ENCODE measurements around the gene TMEM120B.

The TMEM120B gene

GRCh38 chr12:121797937-121798786 lies 85.6 kb downstream of the TMEM120B start (continued):
- peak; percentile 85 for TF ChIP-seq BCL11A (tag by site-specific recombination; IDR thresholded peaks at IDR 0.05; ENCODE audit: low read depth)
- TF ChIP-seq, protein P1, sequence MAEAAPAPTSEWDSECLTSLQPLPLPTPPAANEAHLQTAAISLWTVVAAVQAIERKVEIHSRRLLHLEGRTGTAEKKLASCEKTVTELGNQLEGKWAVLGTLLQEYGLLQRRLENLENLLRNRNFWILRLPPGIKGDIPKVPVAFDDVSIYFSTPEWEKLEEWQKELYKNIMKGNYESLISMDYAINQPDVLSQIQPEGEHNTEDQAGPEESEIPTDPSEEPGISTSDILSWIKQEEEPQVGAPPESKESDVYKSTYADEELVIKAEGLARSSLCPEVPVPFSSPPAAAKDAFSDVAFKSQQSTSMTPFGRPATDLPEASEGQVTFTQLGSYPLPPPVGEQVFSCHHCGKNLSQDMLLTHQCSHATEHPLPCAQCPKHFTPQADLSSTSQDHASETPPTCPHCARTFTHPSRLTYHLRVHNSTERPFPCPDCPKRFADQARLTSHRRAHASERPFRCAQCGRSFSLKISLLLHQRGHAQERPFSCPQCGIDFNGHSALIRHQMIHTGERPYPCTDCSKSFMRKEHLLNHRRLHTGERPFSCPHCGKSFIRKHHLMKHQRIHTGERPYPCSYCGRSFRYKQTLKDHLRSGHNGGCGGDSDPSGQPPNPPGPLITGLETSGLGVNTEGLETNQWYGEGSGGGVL (tag by site-specific recombination; IDR thresholded peaks at IDR 0.05) = peak; percentile 78
- TF ChIP-seq, protein P2, sequence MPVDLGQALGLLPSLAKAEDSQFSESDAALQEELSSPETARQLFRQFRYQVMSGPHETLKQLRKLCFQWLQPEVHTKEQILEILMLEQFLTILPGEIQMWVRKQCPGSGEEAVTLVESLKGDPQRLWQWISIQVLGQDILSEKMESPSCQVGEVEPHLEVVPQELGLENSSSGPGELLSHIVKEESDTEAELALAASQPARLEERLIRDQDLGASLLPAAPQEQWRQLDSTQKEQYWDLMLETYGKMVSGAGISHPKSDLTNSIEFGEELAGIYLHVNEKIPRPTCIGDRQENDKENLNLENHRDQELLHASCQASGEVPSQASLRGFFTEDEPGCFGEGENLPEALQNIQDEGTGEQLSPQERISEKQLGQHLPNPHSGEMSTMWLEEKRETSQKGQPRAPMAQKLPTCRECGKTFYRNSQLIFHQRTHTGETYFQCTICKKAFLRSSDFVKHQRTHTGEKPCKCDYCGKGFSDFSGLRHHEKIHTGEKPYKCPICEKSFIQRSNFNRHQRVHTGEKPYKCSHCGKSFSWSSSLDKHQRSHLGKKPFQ (tag by site-specific recombination; IDR thresholded peaks at IDR 0.05) = 0 out of 2 replicates have a peak, but pooled peaks have one; percentile 53
- no peak; the same call in 1 of the 2 replicates for TF ChIP-seq ZFP37 (tag by site-specific recombination; IDR thresholded peaks at IDR 0.05)
- TF ChIP-seq BCL11B (tag by site-specific recombination; IDR thresholded peaks at IDR 0.05; ENCODE audit: low read depth) = peak; percentile 84
- peak; percentile 91 for TF ChIP-seq SP7 (tag by site-specific recombination; IDR thresholded peaks at IDR 0.05)
- no peak for TF ChIP-seq ZNF239 (tag by site-specific recombination; IDR thresholded peaks at IDR 0.05)
- TF ChIP-seq ZNF37A (tag by site-specific recombination; IDR thresholded peaks at IDR 0.05) = no peak
- TF ChIP-seq, protein P3, sequence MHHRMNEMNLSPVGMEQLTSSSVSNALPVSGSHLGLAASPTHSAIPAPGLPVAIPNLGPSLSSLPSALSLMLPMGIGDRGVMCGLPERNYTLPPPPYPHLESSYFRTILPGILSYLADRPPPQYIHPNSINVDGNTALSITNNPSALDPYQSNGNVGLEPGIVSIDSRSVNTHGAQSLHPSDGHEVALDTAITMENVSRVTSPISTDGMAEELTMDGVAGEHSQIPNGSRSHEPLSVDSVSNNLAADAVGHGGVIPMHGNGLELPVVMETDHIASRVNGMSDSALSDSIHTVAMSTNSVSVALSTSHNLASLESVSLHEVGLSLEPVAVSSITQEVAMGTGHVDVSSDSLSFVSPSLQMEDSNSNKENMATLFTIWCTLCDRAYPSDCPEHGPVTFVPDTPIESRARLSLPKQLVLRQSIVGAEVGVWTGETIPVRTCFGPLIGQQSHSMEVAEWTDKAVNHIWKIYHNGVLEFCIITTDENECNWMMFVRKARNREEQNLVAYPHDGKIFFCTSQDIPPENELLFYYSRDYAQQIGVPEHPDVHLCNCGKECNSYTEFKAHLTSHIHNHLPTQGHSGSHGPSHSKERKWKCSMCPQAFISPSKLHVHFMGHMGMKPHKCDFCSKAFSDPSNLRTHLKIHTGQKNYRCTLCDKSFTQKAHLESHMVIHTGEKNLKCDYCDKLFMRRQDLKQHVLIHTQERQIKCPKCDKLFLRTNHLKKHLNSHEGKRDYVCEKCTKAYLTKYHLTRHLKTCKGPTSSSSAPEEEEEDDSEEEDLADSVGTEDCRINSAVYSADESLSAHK (tag by site-specific recombination; IDR thresholded peaks at IDR 0.05) = peak; percentile 80
- peak; percentile 92 for TF ChIP-seq KLF16 (tag by site-specific recombination; IDR thresholded peaks at IDR 0.05)
- peak; percentile 87 for TF ChIP-seq IKZF3 (tag by site-specific recombination; IDR thresholded peaks at IDR 0.05)
- peak; percentile 68 for TF ChIP-seq SP2 (tag by site-specific recombination; IDR thresholded peaks at IDR 0.05)
- no peak for TF ChIP-seq ZNF335 (tag by site-specific recombination; conservative IDR thresholded peaks at IDR 0.05)
- TF ChIP-seq ZNF707 (tag by site-specific recombination; IDR thresholded peaks at IDR 0.05) = no peak
- TF ChIP-seq ZEB2 (tag by site-specific recombination; IDR thresholded peaks at IDR 0.05) = peak; percentile 76
- peak; percentile 48; the same call in 1 of the 2 replicates for TF ChIP-seq SCRT1 (tag by site-specific recombination; IDR thresholded peaks at IDR 0.05; ENCODE audit: borderline replicate concordance)
- peak; percentile 99 for TF ChIP-seq KLF17 (tag by site-specific recombination; IDR thresholded peaks at IDR 0.05)
- TF ChIP-seq ZNF548 (tag by site-specific recombination; IDR thresholded peaks at IDR 0.05) = no peak
- 0 out of 2 replicates have a peak, but pooled peaks have one; percentile 42 for TF ChIP-seq ZNF580 (tag by site-specific recombination; IDR thresholded peaks at IDR 0.05)
- TF ChIP-seq ZNF629 (tag by site-specific recombination; IDR thresholded peaks at IDR 0.05) = peak; percentile 55
- peak; percentile 70 for TF ChIP-seq SP3 (tag by site-specific recombination; IDR thresholded peaks at IDR 0.05)
- TF ChIP-seq ZNF692 (tag by site-specific recombination; IDR thresholded peaks at IDR 0.05) = 0 out of 2 replicates have a peak, but pooled peaks have one; percentile 43
- TF ChIP-seq FEZF1 (tag by site-specific recombination; IDR thresholded peaks at IDR 0.05) = peak; percentile 85
- TF ChIP-seq ZNF449 (tag by site-specific recombination; IDR thresholded peaks at IDR 0.05) = peak; percentile 60
- TF ChIP-seq KLF10 (tag by site-specific recombination; IDR thresholded peaks at IDR 0.05) = peak; percentile 88
- peak; percentile 97 for TF ChIP-seq EGR2 (tag by site-specific recombination; IDR thresholded peaks at IDR 0.05; ENCODE audit: low read depth)
- TF ChIP-seq ZNF157 (tag by site-specific recombination; IDR thresholded peaks at IDR 0.05) = no peak
- peak; percentile 88 for TF ChIP-seq ZXDB (tag by site-specific recombination; IDR thresholded peaks at IDR 0.05)
- no peak for TF ChIP-seq ZNF621 (tag by site-specific recombination; IDR thresholded peaks at IDR 0.05)
- TF ChIP-seq ZIC2 (tag by site-specific recombination; IDR thresholded peaks at IDR 0.05) = peak; percentile 97

Data from HEK293 (cell line).